GM19023 (cell line): ENCODE measurements around the gene USP6.
"Not testable (repeated sequence)": the region's sequence is repeated elsewhere in the genome, so short reads cannot be mapped to it uniquely, and the experiment has no call there.

Experiments used
- ATAC-seq: cut with Tn5 transposase; IDR thresholded peaks from one replicate; pipeline ENCODE4 v1.9.1; 2021; ENCODE audit warnings: mild to moderate bottlenecking, moderate library complexity; ENCODE audit not compliant: unreplicated experiment

USP6 gene

DNA sequence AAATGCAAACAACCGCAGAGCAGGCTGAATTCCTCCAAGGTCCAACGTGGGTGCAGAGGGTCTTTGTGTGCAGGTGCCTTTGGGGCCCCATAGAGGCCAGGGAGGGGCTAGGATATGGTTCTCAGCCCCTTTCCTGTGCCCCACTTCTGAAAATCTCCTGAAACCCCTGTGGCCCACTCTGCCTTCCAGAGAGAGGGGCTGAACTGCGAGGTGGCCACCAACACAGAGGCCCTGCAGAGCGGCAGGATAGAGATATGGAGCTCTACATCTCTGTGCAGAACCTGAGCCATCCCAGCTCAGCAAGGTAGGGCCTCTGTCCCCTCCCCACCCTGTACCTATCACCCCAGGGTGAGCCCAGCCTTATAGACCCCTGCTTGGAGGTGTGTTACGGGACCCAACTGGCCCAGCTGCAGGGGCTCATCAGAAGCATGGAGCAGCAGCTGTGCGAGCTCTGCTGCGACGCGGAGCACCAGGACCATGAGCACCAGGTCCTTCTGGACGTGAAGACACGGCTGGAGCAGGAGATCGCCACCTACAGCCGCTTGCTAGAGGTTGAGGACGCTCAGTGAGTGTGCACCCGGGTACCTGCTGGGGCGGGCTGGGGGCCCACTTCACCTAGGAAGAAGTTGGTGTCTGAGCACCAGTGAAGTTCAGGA, 5.5 kb downstream of the USP6 start:
- ATAC-seq, result no peak

DNA sequence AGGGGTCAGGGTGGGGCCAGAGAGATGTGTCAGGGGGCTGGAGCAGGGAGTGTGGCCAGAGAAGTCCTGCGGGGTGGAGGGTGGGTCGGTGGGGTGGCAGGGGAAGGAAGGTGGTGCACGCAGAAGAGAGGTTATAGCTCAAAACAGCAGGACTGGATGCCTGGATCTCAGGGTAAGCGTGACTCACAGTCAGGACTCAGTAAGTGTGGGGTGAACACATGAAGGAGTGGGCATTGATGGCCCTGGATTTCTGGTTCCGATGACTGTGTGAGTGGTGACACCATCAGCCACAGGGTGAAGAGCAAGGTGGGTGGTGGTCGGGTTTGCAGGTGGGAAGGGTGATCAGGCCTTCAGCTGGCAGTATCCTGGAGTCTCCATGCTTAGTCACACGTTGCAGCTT, 6.2 kb downstream of the USP6 start:
- not testable (repeated sequence) for ATAC-seq

DNA sequence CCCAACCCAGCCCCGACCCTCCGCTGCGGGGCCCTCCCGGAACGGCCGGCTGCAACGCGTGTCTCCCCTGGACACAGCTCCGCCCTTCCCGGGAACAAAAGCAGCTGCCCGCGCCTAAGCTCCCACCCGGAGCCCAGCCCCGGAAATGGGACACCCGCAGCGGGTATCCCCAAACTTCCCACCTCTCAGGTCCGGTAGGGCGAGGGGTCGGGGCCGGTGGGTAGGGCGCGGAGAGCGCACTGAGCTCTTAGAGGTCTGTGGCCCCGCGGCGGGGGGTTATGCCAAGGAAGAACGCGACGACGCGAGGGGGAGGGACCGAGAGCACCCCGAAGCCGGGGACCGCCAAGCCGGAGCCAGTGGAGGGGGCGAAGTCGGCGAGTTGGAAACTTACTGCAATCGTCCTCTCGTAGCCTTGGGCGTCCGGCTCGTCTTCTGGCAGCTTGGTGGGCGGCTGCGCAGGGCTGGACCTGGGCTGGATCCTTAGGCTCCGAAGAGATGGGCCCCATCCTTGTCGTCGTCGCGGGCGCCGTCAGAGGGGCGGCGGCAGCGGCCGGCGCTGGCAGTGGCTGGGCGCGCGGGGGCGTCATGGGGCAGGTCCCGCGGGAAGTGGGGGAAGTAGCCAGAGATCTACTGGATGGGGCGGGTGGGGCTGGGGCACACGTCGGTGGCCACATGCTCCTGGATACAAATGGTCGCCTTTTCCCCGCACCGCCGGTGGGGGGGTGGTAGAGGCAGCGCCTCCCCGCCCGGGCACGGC, 6.9 kb downstream of the USP6 start:
- ATAC-seq, result no peak

DNA sequence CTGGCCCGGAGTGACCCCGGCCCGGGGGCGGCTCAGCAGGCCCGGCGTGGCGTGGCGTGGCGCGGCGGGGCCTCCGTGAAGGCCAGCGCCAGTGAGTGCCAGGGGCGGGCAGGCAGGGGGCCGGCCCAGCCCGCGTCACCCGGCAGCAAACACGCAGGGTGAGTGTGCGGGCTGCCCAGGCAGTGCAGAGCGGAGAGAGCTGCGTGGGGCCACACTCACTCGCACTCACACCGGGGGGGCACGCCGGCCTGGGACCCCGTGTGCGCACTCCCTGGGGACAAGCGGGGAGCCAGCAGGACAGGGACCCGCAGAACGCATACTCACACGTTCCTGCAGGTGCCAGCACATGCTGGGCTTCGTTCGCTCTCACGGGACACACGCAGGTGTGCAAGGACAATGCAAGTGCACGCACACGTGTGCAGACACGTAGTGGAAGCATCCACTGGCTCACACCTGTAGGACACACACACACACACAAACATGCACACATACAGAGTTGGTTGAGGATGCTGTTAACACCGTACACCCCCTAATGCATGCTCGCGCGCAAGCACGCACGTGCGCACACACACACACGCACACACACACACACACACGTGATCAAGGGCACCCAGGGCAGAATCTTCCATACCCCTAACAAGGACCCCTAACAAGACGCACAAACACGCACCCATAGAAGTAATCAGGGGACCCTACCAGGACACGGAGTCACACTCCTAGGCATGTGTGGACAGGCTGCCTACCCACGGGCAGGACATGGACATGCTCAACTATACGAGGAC, 7.7 kb downstream of the USP6 start:
- no peak for ATAC-seq

DNA sequence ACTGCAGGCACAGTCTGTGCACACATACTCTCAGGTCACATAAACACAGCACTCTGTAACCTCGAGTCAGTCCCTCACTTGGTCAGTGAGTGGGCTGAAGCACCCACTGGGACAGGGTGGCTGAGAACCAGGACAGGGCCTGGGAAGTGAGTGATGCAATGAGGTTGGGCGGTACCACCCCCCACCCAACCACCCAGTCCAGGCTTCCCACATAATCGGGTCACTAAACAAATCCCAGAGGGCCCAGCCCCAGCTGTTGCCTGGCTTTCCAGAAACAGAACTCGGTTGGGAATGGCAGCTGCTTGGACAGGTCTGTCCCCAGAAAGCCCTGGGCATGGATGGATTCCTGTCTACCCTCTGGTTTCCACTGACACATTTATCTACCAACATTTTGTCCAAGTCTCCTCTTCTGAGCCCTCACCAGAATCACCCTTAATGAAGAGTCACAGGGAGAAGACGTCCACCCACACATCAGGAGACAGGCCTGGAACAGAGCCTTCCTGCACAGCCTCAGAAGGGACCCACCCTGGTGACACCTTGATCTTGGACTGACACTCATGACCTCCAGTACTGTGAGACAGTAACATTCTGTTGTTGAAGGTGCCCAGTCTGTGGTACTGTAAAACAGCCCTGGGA, 8.4 kb downstream of the USP6 start:
- not testable (repeated sequence) for ATAC-seq

DNA sequence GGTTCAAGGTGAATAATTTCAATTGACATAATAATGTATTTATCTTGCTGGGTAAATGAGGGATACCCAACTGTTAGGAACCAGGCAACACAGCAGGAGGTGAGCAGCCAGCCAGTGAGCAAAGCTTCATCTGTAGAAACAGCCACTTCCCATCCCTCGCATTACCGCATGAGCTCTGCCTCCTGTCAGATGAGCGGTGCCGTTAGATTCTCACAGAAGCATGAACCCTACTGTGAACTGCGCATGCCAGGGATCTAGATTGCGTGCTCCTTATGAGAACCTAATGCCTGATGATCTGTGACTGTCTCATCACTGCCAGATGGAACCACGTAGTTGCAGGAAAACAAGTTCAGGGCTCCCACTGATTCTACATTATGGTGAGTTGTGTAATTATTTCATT, 9.1 kb downstream of the USP6 start:
- not testable (repeated sequence) for ATAC-seq

DNA sequence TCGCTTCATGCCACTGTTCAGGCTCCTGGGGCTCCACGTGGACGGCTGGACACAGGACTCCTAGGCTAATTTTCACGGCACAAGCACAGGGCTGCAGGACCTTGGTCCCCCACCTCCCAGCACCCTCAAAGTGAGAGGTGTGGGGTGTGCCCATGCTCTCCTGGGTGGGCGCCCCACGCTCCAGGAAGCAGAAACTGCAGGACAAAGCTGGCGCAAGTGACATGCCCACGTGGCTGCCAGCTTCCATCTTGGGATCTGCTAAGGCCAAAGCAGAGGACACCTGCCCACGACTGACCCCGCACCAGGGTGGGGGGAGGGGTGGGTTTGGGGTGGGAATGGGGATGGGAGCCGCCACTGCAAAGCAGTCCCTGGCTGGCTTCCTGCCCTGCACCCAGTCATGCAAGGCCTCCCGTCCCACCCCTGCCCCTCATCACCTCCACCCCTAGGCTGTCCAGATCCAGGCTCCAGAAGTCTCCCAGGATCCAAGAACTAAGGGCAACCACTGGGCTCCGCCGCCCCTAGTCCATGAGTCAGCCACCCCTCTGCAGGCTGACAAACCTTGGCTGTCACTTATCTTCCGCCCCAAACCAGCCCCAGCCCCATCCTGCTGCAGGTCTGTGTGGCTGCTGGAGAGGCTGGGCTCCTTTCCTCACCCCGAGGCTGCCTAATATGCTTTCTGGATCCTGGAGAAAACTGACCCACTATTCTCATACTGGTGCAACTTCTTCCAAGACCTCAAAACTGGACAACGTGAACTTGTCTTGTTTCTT, 11.1 kb downstream of the USP6 start:
- ATAC-seq, result no peak

DNA sequence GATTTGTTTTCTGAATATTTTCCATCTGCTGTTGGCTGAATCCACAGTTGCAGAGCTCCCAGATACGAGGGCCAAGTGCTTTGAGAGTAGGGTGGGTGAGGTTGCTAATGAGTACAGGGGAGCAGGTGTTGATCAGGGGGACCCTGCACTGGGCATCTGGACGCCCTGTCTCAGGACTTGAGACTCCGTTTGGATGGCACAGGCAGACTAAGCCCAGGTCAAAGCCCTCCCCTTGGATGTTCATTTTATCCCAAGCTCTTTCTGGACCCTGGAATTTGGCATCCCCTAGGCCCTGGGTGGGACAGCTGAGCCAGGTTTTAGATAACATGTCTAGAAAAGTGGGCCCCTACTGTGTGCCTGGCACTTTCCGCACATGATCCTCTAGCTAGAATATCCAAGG, 12.1 kb downstream of the USP6 start:
- ATAC-seq, result no peak

DNA sequence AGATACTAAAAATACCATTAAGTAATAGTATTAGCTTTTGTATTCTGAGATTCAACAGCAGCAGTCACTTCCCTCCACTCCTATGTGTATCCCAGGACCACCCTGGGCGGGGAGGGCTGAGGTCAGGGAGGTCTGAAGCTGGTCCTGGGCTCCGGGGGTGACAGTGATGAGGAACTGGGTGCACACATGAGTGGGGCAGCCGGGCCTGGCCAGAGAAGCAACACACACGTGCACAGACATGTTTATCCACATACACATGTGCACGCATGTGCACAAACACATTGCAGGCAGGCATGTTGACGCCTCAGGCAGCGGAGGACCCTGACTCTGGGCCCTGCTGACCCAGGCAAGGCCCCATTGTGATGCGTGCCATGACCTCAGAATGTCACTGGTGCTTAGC, 12.6 kb downstream of the USP6 start:
- ATAC-seq, result not testable (repeated sequence)

DNA sequence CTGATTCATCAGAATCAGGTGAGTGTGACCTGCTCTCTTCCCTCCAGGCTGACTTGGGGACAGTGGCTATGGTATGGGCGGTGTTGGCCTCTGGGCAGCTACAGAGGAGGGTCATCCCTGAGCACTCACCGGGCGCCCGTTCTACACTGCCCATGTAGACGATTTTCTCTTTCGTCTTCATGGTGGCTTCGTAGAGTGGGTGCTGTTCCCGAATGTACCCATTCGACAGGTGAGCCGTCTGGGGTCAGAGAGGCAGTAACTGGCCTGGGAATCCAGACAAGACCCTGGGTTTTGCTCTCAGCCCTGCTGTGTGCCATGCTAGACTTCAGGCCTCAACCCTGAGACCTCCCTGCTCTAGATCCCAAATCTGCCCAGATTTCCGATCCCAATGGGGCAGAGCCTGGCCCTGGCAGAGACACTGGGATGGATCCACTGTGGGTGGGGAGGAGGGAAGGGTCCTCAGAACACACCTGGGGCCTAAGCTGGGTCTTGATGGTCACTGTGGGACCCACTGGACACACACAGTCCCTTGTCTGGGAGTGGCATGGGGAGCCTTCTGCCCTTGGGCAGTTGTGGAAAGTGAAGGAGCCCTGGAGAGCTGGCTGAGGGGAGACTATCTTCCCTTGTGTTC, 13.2 kb downstream of the USP6 start:
- no peak for ATAC-seq

DNA sequence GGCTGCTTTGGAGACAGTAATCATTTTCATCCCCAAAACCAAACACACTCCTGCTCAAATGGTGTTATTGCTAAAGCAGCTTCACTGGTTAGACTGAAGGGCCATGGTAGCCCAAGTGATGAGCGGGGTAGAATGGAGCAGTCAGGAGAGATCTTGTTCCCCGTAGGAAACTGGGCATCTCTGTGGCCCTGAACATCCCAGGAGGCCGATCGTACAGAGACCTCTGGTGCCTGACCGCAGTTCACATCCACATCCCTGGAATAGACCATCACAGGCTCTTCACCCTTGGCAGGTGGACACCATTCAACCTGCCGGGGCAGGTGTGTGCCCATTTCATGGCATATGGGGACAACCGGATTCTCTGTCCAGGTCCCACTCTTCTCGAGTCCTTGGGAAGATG, 13.9 kb downstream of the USP6 start:
- not testable (repeated sequence) for ATAC-seq

DNA sequence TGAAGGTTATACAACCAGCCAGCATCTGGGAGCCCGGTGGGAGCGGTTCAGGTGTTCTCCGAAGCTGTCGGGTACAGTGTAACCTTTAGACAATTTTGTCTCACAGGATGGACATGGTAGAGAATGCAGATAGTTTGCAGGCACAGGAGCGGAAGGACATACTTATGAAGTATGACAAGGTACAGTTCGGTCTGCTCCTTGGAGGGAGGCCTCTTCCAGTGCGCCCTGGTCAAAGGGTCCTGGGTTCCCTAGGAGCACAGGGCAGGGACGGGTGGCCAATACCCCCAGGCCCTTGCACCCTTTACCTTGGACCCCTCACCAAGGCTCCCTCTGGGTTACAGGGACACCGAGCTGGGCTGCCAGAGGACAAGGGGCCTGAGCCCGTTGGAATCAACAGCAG, 14.4 kb downstream of the USP6 start:
- ATAC-seq, result not testable (repeated sequence)

DNA sequence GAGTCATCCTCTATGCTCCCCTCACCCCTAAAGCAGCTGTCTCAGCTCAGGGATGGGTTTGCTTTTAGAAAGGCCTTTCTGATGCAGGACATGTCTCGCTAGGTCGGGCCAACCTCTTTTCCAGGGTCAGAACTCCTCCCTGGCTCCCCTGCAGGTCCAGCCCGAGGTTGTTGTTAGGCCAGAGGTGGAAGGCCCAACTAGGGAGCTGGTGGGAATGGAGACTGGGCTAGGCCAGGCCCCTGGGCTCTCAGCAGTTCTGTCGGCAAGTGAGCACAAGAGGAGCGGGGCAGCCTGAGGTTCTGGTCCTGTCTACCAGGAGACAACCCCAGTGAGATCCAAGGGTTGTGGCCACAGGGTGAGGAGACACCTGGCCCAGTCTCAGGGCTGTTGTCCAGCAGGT, 14.9 kb downstream of the USP6 start:
- not testable (repeated sequence) for ATAC-seq

DNA sequence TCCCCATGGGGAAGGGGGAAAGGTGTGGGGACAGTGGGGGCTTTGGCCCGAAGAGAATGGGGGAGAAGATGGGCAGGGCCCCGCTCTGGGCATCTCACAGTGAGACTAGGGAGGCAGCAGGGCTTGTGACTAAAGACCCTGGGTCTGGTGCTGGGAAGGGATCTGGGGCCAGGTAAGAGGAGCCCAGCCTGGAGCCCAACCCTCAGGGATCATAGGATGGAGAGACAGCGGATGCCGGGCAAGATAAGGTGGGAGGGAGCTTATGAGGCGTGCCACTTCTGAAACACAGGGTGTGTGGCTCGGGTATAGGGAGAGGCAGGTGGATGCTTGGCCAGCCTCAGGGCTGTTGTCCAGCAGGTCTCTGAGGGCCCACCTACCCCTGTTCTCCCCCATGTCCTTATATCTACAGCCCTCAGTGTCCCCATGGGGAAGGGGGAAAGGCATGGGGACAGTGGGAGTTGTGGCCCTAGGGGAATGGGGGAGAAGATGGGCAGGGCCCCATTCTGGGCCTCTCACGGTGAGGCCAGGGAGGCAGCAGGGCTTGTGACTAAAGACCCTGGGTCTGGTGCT, 15.4 kb downstream of the USP6 start:
- ATAC-seq, result no peak

DNA sequence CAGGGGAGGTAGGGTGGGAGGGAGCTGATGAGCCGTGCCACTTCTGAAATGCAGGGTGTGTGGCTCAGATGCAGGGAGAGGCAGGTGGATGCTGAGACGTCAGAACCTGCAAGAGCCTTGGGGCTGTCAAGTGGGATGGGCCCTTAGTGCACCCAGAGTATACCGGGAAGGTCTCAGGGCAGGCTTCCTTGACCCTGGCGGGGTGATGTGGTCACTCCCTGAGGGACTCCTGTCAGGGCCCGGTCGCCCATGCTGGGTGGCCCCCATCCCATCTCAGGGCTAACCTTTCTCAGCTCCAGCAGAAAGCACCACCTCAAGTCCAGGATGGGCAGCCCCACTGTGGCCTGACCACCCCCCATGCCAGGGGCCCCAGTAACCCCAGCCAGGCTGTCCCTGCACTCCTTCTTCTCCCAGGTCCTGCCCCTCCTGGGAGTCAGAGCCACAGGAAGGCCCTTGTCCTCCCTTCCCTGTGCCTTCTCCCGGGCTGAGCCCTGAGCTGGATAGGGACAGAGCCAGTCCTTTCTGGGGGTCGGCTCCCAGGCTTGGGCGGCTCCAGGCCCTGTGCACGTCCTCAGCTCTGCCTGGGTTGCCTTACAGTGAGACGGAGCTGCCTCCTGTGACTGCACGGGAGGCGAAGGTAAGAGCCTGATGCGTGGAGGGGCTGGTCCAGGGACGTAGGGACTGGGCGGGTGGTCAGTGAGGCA, 16.1 kb downstream of the USP6 start:
- ATAC-seq, result not testable (repeated sequence)

DNA sequence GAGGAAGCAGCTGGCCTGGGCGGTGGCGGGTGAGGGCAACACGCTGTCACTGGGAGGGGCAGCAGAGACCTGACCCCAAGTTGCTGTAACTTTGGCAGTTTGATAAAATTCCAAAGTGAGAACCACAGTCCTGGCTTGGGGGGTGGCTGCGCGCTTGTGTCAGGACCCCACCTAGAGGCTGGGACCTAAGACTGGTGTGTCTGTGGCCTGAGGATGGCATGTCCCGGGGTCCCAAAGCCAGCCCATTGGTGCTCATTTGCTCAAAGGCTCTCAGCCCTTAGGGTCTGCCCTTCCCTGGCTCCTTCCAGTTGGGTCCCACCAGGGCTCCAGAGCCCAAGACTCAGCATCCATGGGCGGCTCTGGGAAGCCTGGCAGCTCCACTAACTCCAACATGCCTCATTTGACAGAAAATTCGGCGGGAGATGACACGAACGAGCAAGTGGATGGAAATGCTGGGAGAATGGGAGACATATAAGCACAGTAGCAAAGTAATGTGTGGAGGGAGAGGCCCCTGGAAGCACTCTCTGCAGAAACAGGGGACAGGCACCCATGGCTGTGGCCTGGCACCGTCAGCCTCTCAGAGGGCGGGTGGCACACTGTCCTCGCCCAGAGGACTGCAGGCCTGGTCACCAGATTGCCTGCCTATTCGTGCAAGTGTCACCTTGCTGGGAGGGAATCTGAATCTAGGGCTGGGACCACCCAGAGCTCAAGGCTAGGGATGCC, 16.8 kb downstream of the USP6 start:
- not testable (repeated sequence) for ATAC-seq

DNA sequence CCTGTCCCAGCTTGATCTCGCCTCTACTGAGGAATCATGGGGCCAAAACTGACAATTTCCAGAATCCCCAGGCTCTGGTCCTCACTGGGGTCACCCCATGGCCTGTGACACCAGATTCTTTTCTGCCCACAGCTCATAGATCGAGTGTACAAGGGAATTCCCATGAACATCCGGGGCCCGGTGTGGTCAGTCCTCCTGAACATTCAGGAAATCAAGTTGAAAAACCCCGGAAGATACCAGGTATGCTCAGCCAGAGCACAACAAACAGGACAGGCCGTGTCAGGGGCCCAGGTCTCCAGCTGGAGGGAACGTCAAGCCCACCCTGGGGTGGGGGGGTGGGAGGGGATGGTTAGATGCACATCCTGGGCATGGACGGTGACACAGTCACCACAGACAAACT, 17.5 kb downstream of the USP6 start:
- no peak for ATAC-seq

DNA sequence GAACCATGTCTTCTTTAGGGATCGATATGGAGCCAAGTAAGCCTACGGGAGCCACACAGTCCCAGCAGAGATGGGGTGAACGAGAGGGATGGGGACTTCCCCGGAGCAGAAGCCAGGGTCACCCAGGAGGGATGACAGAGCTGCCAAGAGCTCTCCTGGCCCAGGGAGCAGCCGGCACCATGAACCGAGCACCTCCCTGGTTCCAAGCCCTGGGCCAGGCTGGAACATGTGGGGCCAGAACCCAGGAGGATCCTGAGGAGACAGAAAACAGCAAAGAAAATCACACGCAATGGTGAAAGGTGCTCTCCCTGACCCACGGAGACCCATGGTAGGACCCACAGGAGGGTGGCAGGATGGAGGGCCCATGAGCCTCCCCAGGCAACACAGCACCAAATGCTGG, 18.1 kb downstream of the USP6 start:
- not testable (repeated sequence) for ATAC-seq
